Tibial nerve (tissue), 4 donors: ENCODE results near the gene ACSL5.

Source experiments
- CTCF ChIP-seq, 5 experiments: fragments of 200-600 bp in 3 of 5; fragments of 450-650 bp in 2 of 5; sonication (generic) in 3 of 5; IDR thresholded peaks; one replicate each; pipeline ENCODE4 v1.5.1; 2016 to 2019; ENCODE audit warnings: antibody characterized with exemption in 5 of 5, mild to moderate bottlenecking in 3 of 5, moderate library complexity in 2 of 5
- EP300 ChIP-seq, 2 donors: sonication (generic); formaldehyde crosslinking; IDR thresholded peaks; one replicate each; pipeline ENCODE4 v1.6.1; 2017; ENCODE audit warnings: antibody characterized with exemption in 2 of 2, mild to moderate bottlenecking in 1 of 2

- TF ChIP-seq CTCF (IDR thresholded peaks at IDR 0.05) (no peak), EP300 (IDR thresholded peaks at IDR 0.05) (no peak)
Observed at GRCh38 chr10:112397592-112397991, 23.7 kb downstream of the ACSL5 start.
